Measurements from ENCODE around the gene TNFRSF17. TPM values are rescaled to one million over a fixed set of nuclear protein-coding genes. Genes with fewer than 3 reads are reported as not detected.

TNFRSF17 gene
- total RNA-seq, 1 experiment from 2014 or later: not detected

DNA sequence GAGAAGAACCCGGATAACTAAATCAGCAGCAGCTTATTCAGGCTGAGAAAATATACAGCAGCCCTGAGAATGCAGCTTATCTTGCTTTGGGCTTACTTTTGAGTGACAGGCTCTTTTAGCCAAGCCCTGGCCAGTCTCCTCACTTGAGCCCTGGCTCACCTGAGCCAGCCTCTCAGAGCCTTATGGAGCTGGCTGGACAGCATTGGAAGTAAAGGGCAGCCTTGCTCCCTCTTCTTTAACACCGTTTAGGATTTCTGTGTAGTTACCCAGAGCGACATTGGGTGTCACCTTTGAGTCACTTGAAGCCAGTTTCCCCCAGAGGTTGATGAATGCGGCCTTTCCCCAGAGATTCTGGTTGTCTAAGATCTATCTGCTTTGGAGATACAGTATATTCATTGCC is 15.5 kb upstream of the TNFRSF17 start:
- ATAC-seq (peak; percentile 99), DNase-seq (ENCODE audit: low spot score) (peak; percentile 36)
- Mint-ChIP-seq H3K27me3 (ENCODE audit: low read depth) (no peaks in the 10 kb centered on the region), H3K4me1 (peaks cover 4% of the 10 kb centered on the region), H3K36me3 (no peaks in the 10 kb centered on the region), H3K27ac (no peak overlapping the region), H3K9me3 (no peaks in the 10 kb centered on the region), H3K4me3 (no peak overlapping the region)
- ChIA-PET POLR2A (no interaction called here), CTCF (interaction anchor here (0.7 to 5.2 kb wide), 10 partner anchors 9 to 146 kb away, joined by 3 to 52 read pairs (median 4); no protein-coding TSS in a partner anchor)
- TF ChIP-seq, protein P1, sequence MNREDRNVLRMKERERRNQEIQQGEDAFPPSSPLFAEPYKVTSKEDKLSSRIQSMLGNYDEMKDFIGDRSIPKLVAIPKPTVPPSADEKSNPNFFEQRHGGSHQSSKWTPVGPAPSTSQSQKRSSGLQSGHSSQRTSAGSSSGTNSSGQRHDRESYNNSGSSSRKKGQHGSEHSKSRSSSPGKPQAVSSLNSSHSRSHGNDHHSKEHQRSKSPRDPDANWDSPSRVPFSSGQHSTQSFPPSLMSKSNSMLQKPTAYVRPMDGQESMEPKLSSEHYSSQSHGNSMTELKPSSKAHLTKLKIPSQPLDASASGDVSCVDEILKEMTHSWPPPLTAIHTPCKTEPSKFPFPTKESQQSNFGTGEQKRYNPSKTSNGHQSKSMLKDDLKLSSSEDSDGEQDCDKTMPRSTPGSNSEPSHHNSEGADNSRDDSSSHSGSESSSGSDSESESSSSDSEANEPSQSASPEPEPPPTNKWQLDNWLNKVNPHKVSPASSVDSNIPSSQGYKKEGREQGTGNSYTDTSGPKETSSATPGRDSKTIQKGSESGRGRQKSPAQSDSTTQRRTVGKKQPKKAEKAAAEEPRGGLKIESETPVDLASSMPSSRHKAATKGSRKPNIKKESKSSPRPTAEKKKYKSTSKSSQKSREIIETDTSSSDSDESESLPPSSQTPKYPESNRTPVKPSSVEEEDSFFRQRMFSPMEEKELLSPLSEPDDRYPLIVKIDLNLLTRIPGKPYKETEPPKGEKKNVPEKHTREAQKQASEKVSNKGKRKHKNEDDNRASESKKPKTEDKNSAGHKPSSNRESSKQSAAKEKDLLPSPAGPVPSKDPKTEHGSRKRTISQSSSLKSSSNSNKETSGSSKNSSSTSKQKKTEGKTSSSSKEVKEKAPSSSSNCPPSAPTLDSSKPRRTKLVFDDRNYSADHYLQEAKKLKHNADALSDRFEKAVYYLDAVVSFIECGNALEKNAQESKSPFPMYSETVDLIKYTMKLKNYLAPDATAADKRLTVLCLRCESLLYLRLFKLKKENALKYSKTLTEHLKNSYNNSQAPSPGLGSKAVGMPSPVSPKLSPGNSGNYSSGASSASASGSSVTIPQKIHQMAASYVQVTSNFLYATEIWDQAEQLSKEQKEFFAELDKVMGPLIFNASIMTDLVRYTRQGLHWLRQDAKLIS (CRISPR knock-in tag; IDR thresholded peaks at IDR 0.05; ENCODE audit: borderline replicate concordance): no peak
- TF ChIP-seq ESRRA (CRISPR knock-in tag; IDR thresholded peaks at IDR 0.05; ENCODE audit: borderline replicate concordance): no peak
- TF ChIP-seq, protein P2, sequence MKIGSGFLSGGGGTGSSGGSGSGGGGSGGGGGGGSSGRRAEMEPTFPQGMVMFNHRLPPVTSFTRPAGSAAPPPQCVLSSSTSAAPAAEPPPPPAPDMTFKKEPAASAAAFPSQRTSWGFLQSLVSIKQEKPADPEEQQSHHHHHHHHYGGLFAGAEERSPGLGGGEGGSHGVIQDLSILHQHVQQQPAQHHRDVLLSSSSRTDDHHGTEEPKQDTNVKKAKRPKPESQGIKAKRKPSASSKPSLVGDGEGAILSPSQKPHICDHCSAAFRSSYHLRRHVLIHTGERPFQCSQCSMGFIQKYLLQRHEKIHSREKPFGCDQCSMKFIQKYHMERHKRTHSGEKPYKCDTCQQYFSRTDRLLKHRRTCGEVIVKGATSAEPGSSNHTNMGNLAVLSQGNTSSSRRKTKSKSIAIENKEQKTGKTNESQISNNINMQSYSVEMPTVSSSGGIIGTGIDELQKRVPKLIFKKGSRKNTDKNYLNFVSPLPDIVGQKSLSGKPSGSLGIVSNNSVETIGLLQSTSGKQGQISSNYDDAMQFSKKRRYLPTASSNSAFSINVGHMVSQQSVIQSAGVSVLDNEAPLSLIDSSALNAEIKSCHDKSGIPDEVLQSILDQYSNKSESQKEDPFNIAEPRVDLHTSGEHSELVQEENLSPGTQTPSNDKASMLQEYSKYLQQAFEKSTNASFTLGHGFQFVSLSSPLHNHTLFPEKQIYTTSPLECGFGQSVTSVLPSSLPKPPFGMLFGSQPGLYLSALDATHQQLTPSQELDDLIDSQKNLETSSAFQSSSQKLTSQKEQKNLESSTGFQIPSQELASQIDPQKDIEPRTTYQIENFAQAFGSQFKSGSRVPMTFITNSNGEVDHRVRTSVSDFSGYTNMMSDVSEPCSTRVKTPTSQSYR (CRISPR knock-in tag; IDR thresholded peaks at IDR 0.05): no peak
- TF ChIP-seq TP53 (CRISPR knock-in tag; IDR thresholded peaks at IDR 0.05): no peak
- TF ChIP-seq, protein P3, sequence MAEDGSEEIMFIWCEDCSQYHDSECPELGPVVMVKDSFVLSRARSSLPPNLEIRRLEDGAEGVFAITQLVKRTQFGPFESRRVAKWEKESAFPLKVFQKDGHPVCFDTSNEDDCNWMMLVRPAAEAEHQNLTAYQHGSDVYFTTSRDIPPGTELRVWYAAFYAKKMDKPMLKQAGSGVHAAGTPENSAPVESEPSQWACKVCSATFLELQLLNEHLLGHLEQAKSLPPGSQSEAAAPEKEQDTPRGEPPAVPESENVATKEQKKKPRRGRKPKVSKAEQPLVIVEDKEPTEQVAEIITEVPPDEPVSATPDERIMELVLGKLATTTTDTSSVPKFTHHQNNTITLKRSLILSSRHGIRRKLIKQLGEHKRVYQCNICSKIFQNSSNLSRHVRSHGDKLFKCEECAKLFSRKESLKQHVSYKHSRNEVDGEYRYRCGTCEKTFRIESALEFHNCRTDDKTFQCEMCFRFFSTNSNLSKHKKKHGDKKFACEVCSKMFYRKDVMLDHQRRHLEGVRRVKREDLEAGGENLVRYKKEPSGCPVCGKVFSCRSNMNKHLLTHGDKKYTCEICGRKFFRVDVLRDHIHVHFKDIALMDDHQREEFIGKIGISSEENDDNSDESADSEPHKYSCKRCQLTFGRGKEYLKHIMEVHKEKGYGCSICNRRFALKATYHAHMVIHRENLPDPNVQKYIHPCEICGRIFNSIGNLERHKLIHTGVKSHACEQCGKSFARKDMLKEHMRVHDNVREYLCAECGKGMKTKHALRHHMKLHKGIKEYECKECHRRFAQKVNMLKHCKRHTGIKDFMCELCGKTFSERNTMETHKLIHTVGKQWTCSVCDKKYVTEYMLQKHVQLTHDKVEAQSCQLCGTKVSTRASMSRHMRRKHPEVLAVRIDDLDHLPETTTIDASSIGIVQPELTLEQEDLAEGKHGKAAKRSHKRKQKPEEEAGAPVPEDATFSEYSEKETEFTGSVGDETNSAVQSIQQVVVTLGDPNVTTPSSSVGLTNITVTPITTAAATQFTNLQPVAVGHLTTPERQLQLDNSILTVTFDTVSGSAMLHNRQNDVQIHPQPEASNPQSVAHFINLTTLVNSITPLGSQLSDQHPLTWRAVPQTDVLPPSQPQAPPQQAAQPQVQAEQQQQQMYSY (CRISPR knock-in tag; IDR thresholded peaks at IDR 0.05): no peak
- TF ChIP-seq ZNF219 (CRISPR knock-in tag; IDR thresholded peaks at IDR 0.05; ENCODE audit: borderline replicate concordance): no peak

DNA sequence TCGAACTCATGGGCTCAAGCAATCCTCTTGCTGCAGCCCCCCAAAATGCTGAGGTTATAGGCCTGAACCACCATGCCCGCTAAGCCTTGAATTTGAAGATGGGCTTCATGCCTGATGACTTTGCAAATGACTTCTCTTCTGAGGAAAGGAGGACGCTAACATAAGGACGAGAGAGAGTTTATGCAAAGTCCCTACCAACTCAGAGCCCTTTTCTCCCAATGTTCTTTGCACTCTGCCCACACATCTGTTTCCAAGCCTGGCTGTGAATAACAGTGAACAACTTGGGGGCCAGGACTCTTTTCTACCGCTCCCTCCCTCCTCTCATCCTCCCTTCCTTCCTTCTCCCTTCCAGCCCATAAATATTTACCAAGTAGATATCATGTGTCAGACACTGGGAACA is 14.6 kb upstream of the TNFRSF17 start:
- no peak for ATAC-seq
- POLR2A ChIA-PET: no interaction called here
- H3K27ac Mint-ChIP-seq: no peak overlapping the region; the same call in 1 of the 2 replicates
- H3K27me3 Mint-ChIP-seq (ENCODE audit: low read depth): no peaks in the 10 kb centered on the region
- CTCF ChIA-PET: no interaction called here
- peaks cover 4% of the 10 kb centered on the region for H3K4me1 Mint-ChIP-seq
- no peaks in the 10 kb centered on the region for H3K9me3 Mint-ChIP-seq
- H3K4me3 Mint-ChIP-seq: no peak overlapping the region
- H3K36me3 Mint-ChIP-seq: no peaks in the 10 kb centered on the region
- DNase-seq (ENCODE audit: low spot score): no peak
- TF ChIP-seq RORB (CRISPR knock-in tag; IDR thresholded peaks at IDR 0.05) (no peak), RELA (CRISPR knock-in tag; IDR thresholded peaks at IDR 0.05; ENCODE audit: borderline replicate concordance) (no peak), ATF1 (CRISPR knock-in tag; IDR thresholded peaks at IDR 0.05) (no peak), FOXK1 (CRISPR knock-in tag; IDR thresholded peaks at IDR 0.05) (no peak), TP53 (CRISPR knock-in tag; IDR thresholded peaks at IDR 0.05) (no peak), ZNF138 (CRISPR knock-in tag; conservative IDR thresholded peaks at IDR 0.05) (no peak), PRRX2 (CRISPR knock-in tag; IDR thresholded peaks at IDR 0.05) (no peak)
- TF ChIP-seq, protein P4, sequence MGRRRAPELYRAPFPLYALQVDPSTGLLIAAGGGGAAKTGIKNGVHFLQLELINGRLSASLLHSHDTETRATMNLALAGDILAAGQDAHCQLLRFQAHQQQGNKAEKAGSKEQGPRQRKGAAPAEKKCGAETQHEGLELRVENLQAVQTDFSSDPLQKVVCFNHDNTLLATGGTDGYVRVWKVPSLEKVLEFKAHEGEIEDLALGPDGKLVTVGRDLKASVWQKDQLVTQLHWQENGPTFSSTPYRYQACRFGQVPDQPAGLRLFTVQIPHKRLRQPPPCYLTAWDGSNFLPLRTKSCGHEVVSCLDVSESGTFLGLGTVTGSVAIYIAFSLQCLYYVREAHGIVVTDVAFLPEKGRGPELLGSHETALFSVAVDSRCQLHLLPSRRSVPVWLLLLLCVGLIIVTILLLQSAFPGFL (CRISPR knock-in tag; IDR thresholded peaks at IDR 0.05; ENCODE audit: borderline replicate concordance): no peak
- TF ChIP-seq, protein P5, sequence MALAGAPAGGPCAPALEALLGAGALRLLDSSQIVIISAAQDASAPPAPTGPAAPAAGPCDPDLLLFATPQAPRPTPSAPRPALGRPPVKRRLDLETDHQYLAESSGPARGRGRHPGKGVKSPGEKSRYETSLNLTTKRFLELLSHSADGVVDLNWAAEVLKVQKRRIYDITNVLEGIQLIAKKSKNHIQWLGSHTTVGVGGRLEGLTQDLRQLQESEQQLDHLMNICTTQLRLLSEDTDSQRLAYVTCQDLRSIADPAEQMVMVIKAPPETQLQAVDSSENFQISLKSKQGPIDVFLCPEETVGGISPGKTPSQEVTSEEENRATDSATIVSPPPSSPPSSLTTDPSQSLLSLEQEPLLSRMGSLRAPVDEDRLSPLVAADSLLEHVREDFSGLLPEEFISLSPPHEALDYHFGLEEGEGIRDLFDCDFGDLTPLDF (CRISPR knock-in tag; IDR thresholded peaks at IDR 0.05): no peak
- TF ChIP-seq, protein P1 (CRISPR knock-in tag; IDR thresholded peaks at IDR 0.05; ENCODE audit: borderline replicate concordance): no peak
- TF ChIP-seq, protein P6, sequence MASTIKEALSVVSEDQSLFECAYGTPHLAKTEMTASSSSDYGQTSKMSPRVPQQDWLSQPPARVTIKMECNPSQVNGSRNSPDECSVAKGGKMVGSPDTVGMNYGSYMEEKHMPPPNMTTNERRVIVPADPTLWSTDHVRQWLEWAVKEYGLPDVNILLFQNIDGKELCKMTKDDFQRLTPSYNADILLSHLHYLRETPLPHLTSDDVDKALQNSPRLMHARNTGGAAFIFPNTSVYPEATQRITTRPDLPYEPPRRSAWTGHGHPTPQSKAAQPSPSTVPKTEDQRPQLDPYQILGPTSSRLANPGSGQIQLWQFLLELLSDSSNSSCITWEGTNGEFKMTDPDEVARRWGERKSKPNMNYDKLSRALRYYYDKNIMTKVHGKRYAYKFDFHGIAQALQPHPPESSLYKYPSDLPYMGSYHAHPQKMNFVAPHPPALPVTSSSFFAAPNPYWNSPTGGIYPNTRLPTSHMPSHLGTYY (CRISPR knock-in tag; IDR thresholded peaks at IDR 0.05): no peak
